Naive thymus-derived CD8-positive, alpha-beta T cell (primary cell): ENCODE results near the gene DEGS2. TPM values are rescaled to one million over a fixed set of nuclear protein-coding genes. Genes with fewer than 3 reads are reported as not detected.

Experiments used
- ATAC-seq, 2 donors: fragments of 150-1000 bp; cut with Tn5 transposase in 1 of 2; sonication (Bioruptor Pico), chemical (Tn5 transposase) in 1 of 2; 1 replicate in 1 of 2; 2 replicates in 1 of 2; pipeline ENCODE4 v1.10.0; 2021; ENCODE audit warnings: mild to moderate bottlenecking in 2 of 2, moderate library complexity in 2 of 2
- POLR2A ChIA-PET: fragments of 350-600 bp; sonication (Branson Sonifier 250); formaldehyde crosslinking; loops from one replicate; lab custom pipeline; 2021; ENCODE audit warnings: antibody characterized with exemption; lab: Charles Lee
- DNase-seq, 10 donors: peaks; one replicate each; pipeline versions ENCODE4 v3.0.0 to v3.0.0-alpha.2; 2020 to 2022
- H3K27ac Mint-ChIP-seq, 10 donors: one replicate each; pipeline ENCODE4 v1.8.0; 2020 to 2022; ENCODE audit warnings: mild to moderate bottlenecking in 10 of 10, mixed read lengths in 10 of 10, moderate library complexity in 4 of 10, inconsistent platforms in 1 of 10
- H3K27me3 Mint-ChIP-seq, 5 donors: one replicate each; pipeline ENCODE4 v1.8.0; 2021 to 2022; ENCODE audit warnings: mixed read lengths in 5 of 5
- H3K36me3 Mint-ChIP-seq, 3 donors: one replicate each; pipeline ENCODE4 v1.8.0; 2020 to 2022; ENCODE audit warnings: mixed read lengths in 3 of 3, mild to moderate bottlenecking in 2 of 3, inconsistent platforms in 1 of 3
- H3K4me1 Mint-ChIP-seq, 4 donors: one replicate each; pipeline ENCODE4 v1.8.0; 2021 to 2022; ENCODE audit warnings: mixed read lengths in 4 of 4
- H3K4me3 Mint-ChIP-seq, 10 donors: one replicate each; pipeline ENCODE4 v1.8.0; 2020 to 2022; ENCODE audit warnings: mild to moderate bottlenecking in 10 of 10, mixed read lengths in 10 of 10, moderate library complexity in 6 of 10, inconsistent platforms in 1 of 10
- H3K9me3 Mint-ChIP-seq, 9 donors: one replicate each; pipeline ENCODE4 v1.8.0; 2020 to 2022; ENCODE audit warnings: mixed read lengths in 9 of 9, mild to moderate bottlenecking in 3 of 9, inconsistent platforms in 1 of 9, moderate library complexity in 1 of 9
- polyA plus RNA-seq, 3 donors: library from polyadenylated mRNA; unstranded; fragments of 300-500 nt; fragmentation: Illumina TruSeq; gene quantifications; one replicate each; pipeline ENCODE4 v1.2.3, GENCODE V29; 2021
- total RNA-seq, 8 experiments: library from RNA in 2 of 8; stranded (reverse) in 2 of 8; gene quantifications; one replicate each; pipeline ENCODE4 v1.2.3 and lab custom pipeline; 2021 to 2026

The DEGS2 gene
- total and polyA plus RNA-seq, 5 experiments from 2014 or later = 0.39 to 1.1 (median 0.75) TPM; not detected in 1

GRCh38 chr14:100107236-100107635 lies 52.2 kb downstream of the DEGS2 start:
- POLR2A ChIA-PET = interaction anchor here (1.5 to 59.1 kb wide), 4 partner anchors 20 to 85 kb away, joined by 3 to 2215 read pairs (median 8); partner anchors contain the start of gene EVL
- peak overlapping the region; percentile 41 to 83 (median 76) for H3K4me3 Mint-ChIP-seq
- no peaks in the 10 kb centered on the region for H3K9me3 Mint-ChIP-seq
- H3K27ac Mint-ChIP-seq = peak overlapping the region; percentile 94 to 98 (median 96)
- DNase-seq (peak in 2 of 10 donors; percentile 20 to 50), ATAC-seq (peak in 1 of 2 donors; percentile 13)
- H3K4me1 Mint-ChIP-seq = peaks cover 62 to 90% (median 86%) of the 10 kb centered on the region in 4 donors
- no peaks in the 10 kb centered on the region for H3K27me3 Mint-ChIP-seq
- peaks cover 0 to 96% (median 11%) of the 10 kb centered on the region in 3 donors for H3K36me3 Mint-ChIP-seq

GRCh38 chr14:100106250-100107112 lies 53.0 kb downstream of the DEGS2 start:
- DNase-seq = peak in 8 of 10 donors; percentile 51 to 78 (median 72)
- H3K4me1 Mint-ChIP-seq = peaks cover 61 to 92% (median 86%) of the 10 kb centered on the region in 4 donors
- ATAC-seq = peak; percentile 33 to 80
- POLR2A ChIA-PET = interaction anchor here (0.8 to 59.1 kb wide), 6 partner anchors 9 to 135 kb away, joined by 3 to 2215 read pairs (median 4); partner anchors contain the start of gene EVL
- peaks cover 0 to 96% (median 13%) of the 10 kb centered on the region in 3 donors for H3K36me3 Mint-ChIP-seq
- no peaks in the 10 kb centered on the region for H3K27me3 Mint-ChIP-seq
- H3K9me3 Mint-ChIP-seq = no peaks in the 10 kb centered on the region
- H3K27ac Mint-ChIP-seq = peak overlapping the region; percentile 94 to 98 (median 96)
- H3K4me3 Mint-ChIP-seq = peak overlapping the region; percentile 54 to 83 (median 77)

GRCh38 chr14:100105357-100106169 lies 53.9 kb downstream of the DEGS2 start:
- ATAC-seq (peak; percentile 31 to 33), DNase-seq (peak in 8 of 10 donors; percentile 35 to 61 (median 49))
- Mint-ChIP-seq H3K27ac (peak overlapping the region; percentile 94 to 98 (median 96)), H3K4me3 (peak overlapping the region; percentile 54 to 83 (median 77)), H3K4me1 (peaks cover 61 to 96% (median 91%) of the 10 kb centered on the region in 4 donors), H3K9me3 (no peaks in the 10 kb centered on the region), H3K36me3 (peaks cover 0 to 97% (median 17%) of the 10 kb centered on the region in 3 donors), H3K27me3 (no peaks in the 10 kb centered on the region)
- POLR2A ChIA-PET = interaction anchor here (0.7 to 59.1 kb wide), 7 partner anchors 10 to 134 kb away, joined by 3 to 2215 read pairs (median 4); partner anchors contain the start of gene EVL

- Mint-ChIP-seq H3K27ac (peak overlapping the region; percentile 94 to 98 (median 96)), H3K4me3 (peak overlapping the region; percentile 57 to 89 (median 78)), H3K9me3 (no peaks in the 10 kb centered on the region), H3K4me1 (peaks cover 66 to 96% (median 95%) of the 10 kb centered on the region in 4 donors), H3K27me3 (no peaks in the 10 kb centered on the region), H3K36me3 (peaks cover 0 to 97% (median 23%) of the 10 kb centered on the region in 3 donors)
- POLR2A ChIA-PET = interaction anchor here (0.7 to 59.1 kb wide), 4 partner anchors 31 to 119 kb away, joined by 3 to 2215 read pairs (median 3); partner anchors contain the start of gene EVL
- ATAC-seq (no peak), DNase-seq (peak in 3 of 10 donors; percentile 29 to 38 (median 31))
Measured at GRCh38 chr14:100104523-100105300, 54.7 kb downstream of the DEGS2 start.

- Mint-ChIP-seq H3K9me3 (no peaks in the 10 kb centered on the region), H3K36me3 (peaks cover 0 to 97% (median 23%) of the 10 kb centered on the region in 3 donors), H3K27me3 (no peaks in the 10 kb centered on the region), H3K27ac (peak overlapping the region; percentile 93 to 98 (median 96)), H3K4me1 (peaks cover 62 to 96% (median 95%) of the 10 kb centered on the region in 4 donors), H3K4me3 (peak overlapping the region; percentile 57 to 89 (median 78))
- POLR2A ChIA-PET = interaction anchor here (0.8 to 59.1 kb wide), 2 partner anchors 30 to 43 kb away, joined by 3 to 2215 read pairs; partner anchors contain the start of gene EVL
- DNase-seq (peak in 1 of 10 donors; percentile 30), ATAC-seq (no peak)
Measured at GRCh38 chr14:100104006-100104352, 55.5 kb downstream of the DEGS2 start.

GRCh38 chr14:100103250-100104005 lies 56.0 kb downstream of the DEGS2 start:
- Mint-ChIP-seq H3K27me3 (no peaks in the 10 kb centered on the region), H3K9me3 (no peaks in the 10 kb centered on the region), H3K4me1 (peaks cover 61 to 96% (median 95%) of the 10 kb centered on the region in 4 donors), H3K27ac (peak overlapping the region; percentile 93 to 98 (median 96)), H3K36me3 (peaks cover 0 to 97% (median 24%) of the 10 kb centered on the region in 3 donors), H3K4me3 (peak overlapping the region; percentile 57 to 89 (median 78))
- ATAC-seq = peak; percentile 4 to 7
- peak in 2 of 10 donors; percentile 29 to 32 for DNase-seq
- POLR2A ChIA-PET = interaction anchor here (0.6 to 59.1 kb wide), 6 partner anchors 10 to 119 kb away, joined by 3 to 2215 read pairs (median 3); partner anchors contain the start of gene EVL

- POLR2A ChIA-PET = interaction anchor here (1.3 to 59.1 kb wide), 2 partner anchors 11 to 28 kb away, joined by 6 to 2215 read pairs; partner anchors contain the start of gene EVL
- peak in 1 of 10 donors; percentile 50 for DNase-seq
- peak overlapping the region; percentile 12 to 83 (median 75) for H3K4me3 Mint-ChIP-seq
Measured at GRCh38 chr14:100102156-100102785, 57.2 kb downstream of the DEGS2 start.

GRCh38 chr14:100100032-100100703 lies 59.3 kb downstream of the DEGS2 start:
- Mint-ChIP-seq H3K9me3 (no peaks in the 10 kb centered on the region), H3K4me1 (peaks cover 57 to 95% (median 94%) of the 10 kb centered on the region in 4 donors), H3K36me3 (peaks cover 9 to 97% (median 40%) of the 10 kb centered on the region in 3 donors), H3K4me3 (peak overlapping the region in 9 of 10 donors; percentile 34 to 76 (median 61)), H3K27me3 (no peaks in the 10 kb centered on the region), H3K27ac (peak overlapping the region; percentile 83 to 98 (median 94))
- DNase-seq = peak in 1 of 10 donors; percentile 23
- no peak for ATAC-seq
- POLR2A ChIA-PET = interaction anchor here (0.6 to 59.1 kb wide), 6 partner anchors 6 to 122 kb away, joined by 3 to 2215 read pairs (median 4); partner anchors contain the start of gene EVL

More at GRCh38 chr14:100102156-100102785, 57.2 kb downstream of the DEGS2 start:
- Mint-ChIP-seq H3K27ac (peak overlapping the region; percentile 93 to 98 (median 96)), H3K27me3 (no peaks in the 10 kb centered on the region), H3K9me3 (no peaks in the 10 kb centered on the region), H3K4me1 (peaks cover 60 to 95% (median 95%) of the 10 kb centered on the region in 4 donors), H3K36me3 (peaks cover 9 to 97% (median 32%) of the 10 kb centered on the region in 3 donors)
- ATAC-seq = no peak

GRCh38 chr14:100098171-100098570 lies 61.3 kb downstream of the DEGS2 start:
- Mint-ChIP-seq H3K4me3 (peak overlapping the region; percentile 19 to 81 (median 67)), H3K27ac (peak overlapping the region; percentile 90 to 98 (median 96)), H3K36me3 (peaks cover 13 to 97% (median 50%) of the 10 kb centered on the region in 3 donors), H3K27me3 (no peaks in the 10 kb centered on the region), H3K9me3 (no peaks in the 10 kb centered on the region), H3K4me1 (peaks cover 49 to 95% (median 94%) of the 10 kb centered on the region in 4 donors)
- peak in 1 of 10 donors; percentile 23 for DNase-seq
- no peak for ATAC-seq
- POLR2A ChIA-PET = interaction anchor here (52.2 to 59.1 kb wide), 2 partner anchors 4 to 24 kb away, joined by 2215 read pairs; partner anchors contain the start of gene EVL
